Esophagus squamous epithelium (tissue), 4 donors: ENCODE data around the gene ARID3B.

Experiments used
- POLR2A ChIP-seq, 4 donors: fragments of 450-650 bp; IDR thresholded peaks; one replicate each; pipeline ENCODE4 v1.6.1; 2017; ENCODE audit warnings: antibody characterized with exemption in 4 of 4, mild to moderate bottlenecking in 4 of 4, moderate library complexity in 3 of 4
- TF ChIP-seq, protein P1 (sequence below), 6 experiments: fragments of 450-650 bp in 4 of 6; fragments of 200-600 bp in 2 of 6; sonication (generic) in 2 of 6; IDR thresholded peaks; one replicate each; pipeline ENCODE4 v1.5.1; 2016 to 2019; ENCODE audit warnings: antibody characterized with exemption in 6 of 6, mild to moderate bottlenecking in 4 of 6, moderate library complexity in 4 of 6

DNA sequence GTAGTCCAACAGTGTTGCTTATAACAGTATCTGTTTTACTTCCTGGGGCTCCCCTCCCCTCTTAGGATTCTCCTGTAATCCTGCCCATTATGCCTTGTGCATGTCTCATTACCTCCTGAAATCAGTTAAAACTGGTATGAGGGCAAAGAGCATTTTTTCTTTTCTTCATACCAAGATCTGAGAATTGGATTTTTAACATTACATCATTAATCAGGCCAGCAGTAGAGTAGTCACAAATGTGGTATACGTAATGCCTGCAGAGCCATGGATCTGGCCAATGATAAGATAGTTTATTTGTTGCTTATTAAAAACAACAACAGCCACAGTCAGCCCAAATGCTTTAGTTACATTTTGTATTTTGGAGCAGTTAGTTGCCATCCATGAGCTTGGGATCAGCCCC, 23.2 kb downstream of the ARID3B start:
- TF ChIP-seq, protein P1, sequence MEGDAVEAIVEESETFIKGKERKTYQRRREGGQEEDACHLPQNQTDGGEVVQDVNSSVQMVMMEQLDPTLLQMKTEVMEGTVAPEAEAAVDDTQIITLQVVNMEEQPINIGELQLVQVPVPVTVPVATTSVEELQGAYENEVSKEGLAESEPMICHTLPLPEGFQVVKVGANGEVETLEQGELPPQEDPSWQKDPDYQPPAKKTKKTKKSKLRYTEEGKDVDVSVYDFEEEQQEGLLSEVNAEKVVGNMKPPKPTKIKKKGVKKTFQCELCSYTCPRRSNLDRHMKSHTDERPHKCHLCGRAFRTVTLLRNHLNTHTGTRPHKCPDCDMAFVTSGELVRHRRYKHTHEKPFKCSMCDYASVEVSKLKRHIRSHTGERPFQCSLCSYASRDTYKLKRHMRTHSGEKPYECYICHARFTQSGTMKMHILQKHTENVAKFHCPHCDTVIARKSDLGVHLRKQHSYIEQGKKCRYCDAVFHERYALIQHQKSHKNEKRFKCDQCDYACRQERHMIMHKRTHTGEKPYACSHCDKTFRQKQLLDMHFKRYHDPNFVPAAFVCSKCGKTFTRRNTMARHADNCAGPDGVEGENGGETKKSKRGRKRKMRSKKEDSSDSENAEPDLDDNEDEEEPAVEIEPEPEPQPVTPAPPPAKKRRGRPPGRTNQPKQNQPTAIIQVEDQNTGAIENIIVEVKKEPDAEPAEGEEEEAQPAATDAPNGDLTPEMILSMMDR (IDR thresholded peaks at IDR 0.05) = no peak
- TF ChIP-seq POLR2A (IDR thresholded peaks at IDR 0.05) = no peak
